ENCODE measurements around the gene BEND4.

Gene BEND4

DNA sequence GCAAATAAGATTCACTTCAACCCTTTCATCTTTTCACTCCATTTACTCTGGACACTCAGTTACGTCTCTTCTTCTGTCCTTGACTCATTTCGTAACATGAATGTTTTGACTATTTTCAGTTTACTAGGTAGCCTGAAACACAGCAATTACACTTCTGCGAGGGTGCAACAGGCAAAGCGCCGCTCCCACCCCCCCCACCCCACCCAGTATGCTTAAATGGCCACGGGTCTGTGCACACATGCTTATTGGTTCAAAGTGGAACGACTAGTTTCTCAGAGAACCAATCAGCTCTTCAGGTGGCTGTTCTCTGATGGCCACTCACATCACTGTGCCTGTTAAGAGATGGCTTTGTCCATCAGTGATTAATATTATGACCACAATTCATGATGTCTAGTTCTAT, 3.5 kb downstream of the BEND4 start:
- TF ChIP-seq POLR2AphosphoS5 (IDR thresholded peaks at IDR 0.05; ENCODE audit: low read depth, low read length) (no peak), FOXP2 (optimal IDR thresholded peaks at IDR 0.05; ENCODE audit: borderline replicate concordance, extremely low read depth, extremely low read length, insufficient read depth) (no peak)
- TF ChIP-seq, protein P1, sequence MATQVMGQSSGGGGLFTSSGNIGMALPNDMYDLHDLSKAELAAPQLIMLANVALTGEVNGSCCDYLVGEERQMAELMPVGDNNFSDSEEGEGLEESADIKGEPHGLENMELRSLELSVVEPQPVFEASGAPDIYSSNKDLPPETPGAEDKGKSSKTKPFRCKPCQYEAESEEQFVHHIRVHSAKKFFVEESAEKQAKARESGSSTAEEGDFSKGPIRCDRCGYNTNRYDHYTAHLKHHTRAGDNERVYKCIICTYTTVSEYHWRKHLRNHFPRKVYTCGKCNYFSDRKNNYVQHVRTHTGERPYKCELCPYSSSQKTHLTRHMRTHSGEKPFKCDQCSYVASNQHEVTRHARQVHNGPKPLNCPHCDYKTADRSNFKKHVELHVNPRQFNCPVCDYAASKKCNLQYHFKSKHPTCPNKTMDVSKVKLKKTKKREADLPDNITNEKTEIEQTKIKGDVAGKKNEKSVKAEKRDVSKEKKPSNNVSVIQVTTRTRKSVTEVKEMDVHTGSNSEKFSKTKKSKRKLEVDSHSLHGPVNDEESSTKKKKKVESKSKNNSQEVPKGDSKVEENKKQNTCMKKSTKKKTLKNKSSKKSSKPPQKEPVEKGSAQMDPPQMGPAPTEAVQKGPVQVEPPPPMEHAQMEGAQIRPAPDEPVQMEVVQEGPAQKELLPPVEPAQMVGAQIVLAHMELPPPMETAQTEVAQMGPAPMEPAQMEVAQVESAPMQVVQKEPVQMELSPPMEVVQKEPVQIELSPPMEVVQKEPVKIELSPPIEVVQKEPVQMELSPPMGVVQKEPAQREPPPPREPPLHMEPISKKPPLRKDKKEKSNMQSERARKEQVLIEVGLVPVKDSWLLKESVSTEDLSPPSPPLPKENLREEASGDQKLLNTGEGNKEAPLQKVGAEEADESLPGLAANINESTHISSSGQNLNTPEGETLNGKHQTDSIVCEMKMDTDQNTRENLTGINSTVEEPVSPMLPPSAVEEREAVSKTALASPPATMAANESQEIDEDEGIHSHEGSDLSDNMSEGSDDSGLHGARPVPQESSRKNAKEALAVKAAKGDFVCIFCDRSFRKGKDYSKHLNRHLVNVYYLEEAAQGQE (IDR thresholded peaks at IDR 0.05; ENCODE audit: insufficient read depth in 1 of 2, low read depth in 2 of 2, low read length in 2 of 2): no peak

DNA sequence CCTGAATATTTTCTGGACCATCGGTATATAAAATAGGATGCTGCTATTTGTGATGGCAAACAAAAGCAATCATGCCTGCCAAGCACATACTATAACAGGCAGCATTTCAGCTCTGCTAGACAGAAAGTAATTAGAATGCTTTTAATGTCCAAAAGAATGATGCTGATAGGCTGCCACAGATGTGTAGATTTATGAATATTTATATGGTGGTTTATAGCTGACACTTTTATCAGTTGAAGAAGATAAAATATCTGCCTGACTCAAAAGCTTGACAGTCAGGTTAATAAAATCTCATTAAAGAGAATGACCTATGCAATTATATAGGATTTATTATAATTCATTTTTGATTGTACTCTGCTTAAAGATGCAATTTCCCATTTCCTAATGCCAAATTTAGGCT, 4.0 kb downstream of the BEND4 start:
- TF ChIP-seq, protein P1 (IDR thresholded peaks at IDR 0.05; ENCODE audit: insufficient read depth in 1 of 2, low read depth in 2 of 2, low read length in 2 of 2): no peak
- TF ChIP-seq TAF1 (IDR thresholded peaks at IDR 0.05; ENCODE audit: borderline replicate concordance, insufficient read depth, low read length) (no peak), SIN3A (IDR thresholded peaks at IDR 0.05; ENCODE audit: borderline replicate concordance, insufficient read depth, low read length) (no peak), POLR2AphosphoS5 (IDR thresholded peaks at IDR 0.05; ENCODE audit: low read depth, low read length) (no peak), FOXP2 (optimal IDR thresholded peaks at IDR 0.05; ENCODE audit: borderline replicate concordance, extremely low read depth, extremely low read length, insufficient read depth) (no peak)

DNA sequence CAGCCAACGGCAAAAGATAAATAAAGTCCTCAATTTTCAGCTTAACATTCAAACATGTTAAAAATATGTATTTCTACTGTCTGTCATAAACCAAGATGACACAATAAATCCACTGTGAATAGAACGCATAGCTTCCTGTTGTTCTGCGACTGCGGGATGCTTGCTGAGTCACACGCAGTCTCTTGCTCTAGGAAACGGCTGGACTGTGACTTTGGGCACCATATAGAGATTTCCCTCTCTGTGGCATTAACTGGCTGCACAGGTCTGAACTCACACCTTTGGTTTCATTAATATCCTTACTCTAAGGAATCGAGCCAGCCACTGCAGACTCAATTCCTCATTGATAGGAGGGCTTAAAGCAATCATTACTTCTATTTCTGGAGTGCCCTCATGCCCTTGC, 8.4 kb downstream of the BEND4 start:
- no peak for TF ChIP-seq TAF1 (IDR thresholded peaks at IDR 0.05; ENCODE audit: borderline replicate concordance, insufficient read depth, low read length)
- TF ChIP-seq, protein P1 (IDR thresholded peaks at IDR 0.05; ENCODE audit: insufficient read depth in 1 of 2, low read depth in 2 of 2, low read length in 2 of 2): no peak
- no peak for TF ChIP-seq POLR2AphosphoS5 (IDR thresholded peaks at IDR 0.05; ENCODE audit: low read depth, low read length)
- TF ChIP-seq FOXP2 (optimal IDR thresholded peaks at IDR 0.05; ENCODE audit: borderline replicate concordance, extremely low read depth, extremely low read length, insufficient read depth): no peak
- no peak for TF ChIP-seq SIN3A (IDR thresholded peaks at IDR 0.05; ENCODE audit: borderline replicate concordance, insufficient read depth, low read length)

DNA sequence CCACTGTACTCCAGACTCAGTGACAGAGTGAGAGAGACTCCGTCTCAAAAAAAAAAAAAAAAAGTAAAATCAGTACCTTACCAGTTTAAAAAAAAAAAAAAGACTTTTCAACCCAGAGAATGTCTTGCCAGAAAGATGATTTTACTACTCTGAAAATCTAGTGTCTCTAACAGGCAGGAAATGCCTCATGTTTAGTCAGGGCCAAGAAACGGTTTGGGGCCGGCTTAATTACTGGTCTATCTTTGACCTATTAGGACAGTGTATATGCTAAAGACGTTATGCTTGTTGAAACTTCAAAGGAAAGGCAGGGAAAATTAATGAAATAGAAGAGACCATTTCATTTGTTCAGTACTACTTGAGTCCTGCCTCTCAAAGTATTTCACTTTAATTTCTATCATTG, 9.9 kb downstream of the BEND4 start:
- no peak for TF ChIP-seq TAF1 (IDR thresholded peaks at IDR 0.05; ENCODE audit: borderline replicate concordance, insufficient read depth, low read length)
- TF ChIP-seq, protein P1 (IDR thresholded peaks at IDR 0.05; ENCODE audit: insufficient read depth in 1 of 2, low read depth in 2 of 2, low read length in 2 of 2): no peak
- TF ChIP-seq SIN3A (IDR thresholded peaks at IDR 0.05; ENCODE audit: borderline replicate concordance, insufficient read depth, low read length): no peak
- no peak for TF ChIP-seq POLR2AphosphoS5 (IDR thresholded peaks at IDR 0.05; ENCODE audit: low read depth, low read length)
- TF ChIP-seq FOXP2 (optimal IDR thresholded peaks at IDR 0.05; ENCODE audit: borderline replicate concordance, extremely low read depth, extremely low read length, insufficient read depth): no peak

DNA sequence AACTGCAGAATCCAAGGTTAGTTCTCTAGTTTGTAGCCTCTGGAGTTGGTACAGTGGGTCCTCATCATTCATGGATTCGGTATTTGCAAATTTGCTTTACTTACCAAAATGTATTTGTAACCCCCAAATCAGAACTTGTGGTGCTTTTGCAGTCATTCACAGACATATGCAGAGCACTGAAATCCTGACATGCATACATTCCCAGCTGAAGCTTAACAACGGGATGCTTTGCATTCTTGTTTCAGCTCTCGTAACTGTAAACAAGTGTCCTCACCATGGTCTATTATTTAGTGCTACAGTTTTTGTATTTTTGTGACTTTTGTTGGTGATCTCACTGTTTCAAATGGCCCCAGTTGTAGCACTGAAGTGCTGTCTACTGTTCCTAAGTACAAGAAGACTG, 16.1 kb downstream of the BEND4 start:
- TF ChIP-seq SIN3A (IDR thresholded peaks at IDR 0.05; ENCODE audit: borderline replicate concordance, insufficient read depth, low read length) (no peak), POLR2AphosphoS5 (IDR thresholded peaks at IDR 0.05; ENCODE audit: low read depth, low read length) (no peak), FOXP2 (optimal IDR thresholded peaks at IDR 0.05; ENCODE audit: borderline replicate concordance, extremely low read depth, extremely low read length, insufficient read depth) (no peak), TAF1 (IDR thresholded peaks at IDR 0.05; ENCODE audit: borderline replicate concordance, insufficient read depth, low read length) (no peak)
- TF ChIP-seq, protein P1 (IDR thresholded peaks at IDR 0.05; ENCODE audit: insufficient read depth in 1 of 2, low read depth in 2 of 2, low read length in 2 of 2): no peak

Data from PFSK-1 (cell line).